Inflammatory macrophage treated with lipopolysaccharide for 1 hour (primary cell): Measurements from ENCODE around the gene APOBEC3C.
"Not testable (repeated sequence)": the region's sequence is repeated elsewhere in the genome, so short reads cannot be mapped to it uniquely, and the experiment has no call there.

Experiments
- DNase-seq, 2 donors: peaks; one replicate each; pipeline ENCODE4 v3.0.0-alpha.2; 2020 to 2022

The APOBEC3C gene

GRCh38 chr22:38984224-38984623, 29.8 kb upstream of the APOBEC3C start:
- no peak for DNase-seq

GRCh38 chr22:38984784-38985757, 29.0 kb upstream of the APOBEC3C start:
- DNase-seq, result not testable (repeated sequence)

GRCh38 chr22:38986629-38987028, 27.4 kb upstream of the APOBEC3C start:
- DNase-seq, result no peak

GRCh38 chr22:38987171-38987895, 26.7 kb upstream of the APOBEC3C start:
- DNase-seq, result no peak

- DNase-seq, result no peak
Observed at GRCh38 chr22:38989466-38989865, 24.6 kb upstream of the APOBEC3C start.

GRCh38 chr22:38992871-38993371, 21.1 kb upstream of the APOBEC3C start:
- DNase-seq, result not testable (repeated sequence)

- DNase-seq, result no peak
Observed at GRCh38 chr22:38996105-38996504, 18.0 kb upstream of the APOBEC3C start.

GRCh38 chr22:38997518-38997917, 16.5 kb upstream of the APOBEC3C start:
- no peak for DNase-seq

GRCh38 chr22:39003165-39003638, 10.9 kb upstream of the APOBEC3C start:
- DNase-seq, result peak; percentile 76 to 92

- DNase-seq, result no peak
Observed at GRCh38 chr22:39007177-39007576, 6.9 kb upstream of the APOBEC3C start.

GRCh38 chr22:39008271-39008850, 5.7 kb upstream of the APOBEC3C start:
- DNase-seq, result not testable (repeated sequence)

- no peak for DNase-seq
Observed at GRCh38 chr22:39010946-39011345, 3.1 kb upstream of the APOBEC3C start.

- no peak for DNase-seq
Observed at GRCh38 chr22:39012533-39013511, 1.2 kb upstream of the APOBEC3C start.

GRCh38 chr22:39013561-39013941, 506 bp upstream of the APOBEC3C start:
- DNase-seq, result not testable (repeated sequence)

GRCh38 chr22:39014723-39015121, 665 bp downstream of the APOBEC3C start:
- not testable (repeated sequence) for DNase-seq

GRCh38 chr22:39016592-39016991, 2.5 kb downstream of the APOBEC3C start:
- DNase-seq, result no peak

GRCh38 chr22:39017596-39018365, 3.7 kb downstream of the APOBEC3C start:
- no peak for DNase-seq

GRCh38 chr22:39020021-39020651, 6.1 kb downstream of the APOBEC3C start:
- DNase-seq, result not testable (repeated sequence)

GRCh38 chr22:39021552-39022250, 7.6 kb downstream of the APOBEC3C start:
- no peak for DNase-seq
